Myocyte (in vitro differentiated cells): Measurements from ENCODE around the gene ETF1. TPM values are rescaled to one million over a fixed set of nuclear protein-coding genes. Genes with fewer than 3 reads are reported as not detected.

Experiments used
- DNase-seq: peaks from one replicate; pipeline ENCODE4 v3.0.0-alpha.2; 2012; ENCODE audit warnings: low read depth
- total RNA-seq: library from RNA; depleted of rRNA; stranded (reverse); fragments of >200 nt; gene quantifications from 2 replicates; pipeline ENCODE4 v1.2.3, GENCODE V29; 2014

Gene ETF1
- total RNA-seq, 1 donor from 2014 or later, result 121 TPM

DNA sequence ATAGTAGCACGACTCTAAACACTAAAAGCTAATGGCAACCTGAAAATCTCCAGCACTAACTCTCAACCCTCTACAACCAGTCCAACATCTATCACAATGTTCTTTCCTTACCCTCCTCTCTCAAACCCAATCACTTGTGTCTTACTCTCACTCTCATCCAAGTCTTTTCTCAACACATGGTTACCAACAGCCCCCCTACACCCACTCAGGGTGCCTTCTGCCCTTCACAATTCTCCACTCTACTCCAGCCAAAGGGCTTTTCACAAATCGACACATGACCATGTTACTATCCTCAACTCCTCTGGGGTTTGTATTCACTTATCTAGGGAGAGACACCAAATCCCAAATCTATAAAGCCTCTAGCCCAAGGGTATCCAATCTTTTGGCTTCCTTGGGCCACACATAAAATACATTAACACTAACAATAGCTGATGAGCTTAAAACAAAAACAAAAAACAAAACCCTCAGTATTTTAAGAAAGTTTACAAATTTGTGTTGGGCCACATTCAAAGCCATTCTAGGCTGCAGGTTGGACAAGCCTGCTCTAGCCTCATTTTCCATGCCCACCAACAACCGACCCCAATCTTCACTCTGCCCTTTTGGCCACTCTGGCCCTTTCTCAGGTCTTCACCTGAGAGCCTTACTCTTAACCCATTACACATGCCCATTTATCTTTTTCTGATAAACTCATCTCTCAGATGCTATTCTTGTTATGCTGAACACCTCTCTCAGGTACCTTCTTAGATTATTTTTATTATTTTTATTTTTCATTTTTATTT, 20.5 kb upstream of the ETF1 start:
- no peak for DNase-seq

DNA sequence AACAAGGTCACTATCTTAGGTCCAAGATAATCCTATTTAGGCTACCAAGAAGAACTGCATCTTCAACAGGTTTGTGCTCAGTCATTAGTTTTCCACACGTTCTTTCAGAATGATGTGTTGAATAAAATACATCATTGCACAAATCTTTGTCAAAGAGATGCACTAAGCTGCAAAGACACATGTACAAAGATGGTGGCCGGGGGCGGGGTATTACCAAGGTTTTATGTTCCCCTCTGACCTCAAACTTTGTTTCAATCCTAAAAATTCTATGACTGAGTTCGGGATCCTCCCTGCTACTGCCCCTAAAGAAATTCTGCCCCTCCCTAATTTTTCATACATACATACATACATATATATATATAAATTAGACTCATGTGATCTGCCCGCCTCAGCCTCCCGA, 17.9 kb upstream of the ETF1 start:
- DNase-seq, result no peak

DNA sequence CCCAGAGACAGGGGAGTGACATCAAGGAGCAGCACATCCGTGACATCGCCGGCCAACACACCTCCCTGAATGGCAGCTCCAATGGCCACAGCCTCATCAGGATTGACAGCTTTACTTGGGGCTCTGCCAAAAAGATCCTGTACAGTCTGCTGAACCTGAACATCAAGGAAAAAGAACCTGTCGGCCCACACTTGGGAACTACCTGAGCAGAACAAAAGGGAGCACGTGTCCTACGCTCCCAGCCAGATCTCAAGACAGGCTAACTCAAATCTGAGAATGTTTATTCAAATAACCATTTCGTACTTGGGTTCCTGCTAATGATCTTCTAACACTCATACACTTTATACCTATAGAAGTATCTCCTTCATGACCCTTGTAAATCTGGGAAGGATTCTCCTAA, 16.9 kb upstream of the ETF1 start:
- DNase-seq, result no peak

- DNase-seq, result no peak
Measured at GRCh38 chr5:138557677-138558076, 14.6 kb upstream of the ETF1 start.

DNA sequence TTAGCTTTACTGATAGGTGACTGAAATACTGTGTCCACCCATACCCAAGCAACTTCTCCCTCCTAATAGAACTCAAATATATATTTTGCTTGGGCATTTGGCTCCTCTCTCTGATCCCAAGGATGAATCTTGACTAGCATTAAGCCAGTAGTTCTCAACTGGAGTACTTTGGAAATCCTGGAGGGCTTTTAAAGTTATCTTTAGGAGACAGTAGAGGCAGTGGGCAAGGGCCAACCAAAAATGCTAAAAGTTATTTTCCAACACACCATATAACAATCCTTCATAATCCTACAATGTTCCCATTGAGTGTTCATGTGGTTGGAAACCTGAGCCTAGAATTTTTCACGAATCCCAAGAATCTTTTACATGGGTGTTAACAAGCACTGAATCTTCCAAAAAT, 11.1 kb upstream of the ETF1 start:
- DNase-seq, result no peak

GRCh38 chr5:138553437-138554095, 10.5 kb upstream of the ETF1 start:
- no peak for DNase-seq

DNA sequence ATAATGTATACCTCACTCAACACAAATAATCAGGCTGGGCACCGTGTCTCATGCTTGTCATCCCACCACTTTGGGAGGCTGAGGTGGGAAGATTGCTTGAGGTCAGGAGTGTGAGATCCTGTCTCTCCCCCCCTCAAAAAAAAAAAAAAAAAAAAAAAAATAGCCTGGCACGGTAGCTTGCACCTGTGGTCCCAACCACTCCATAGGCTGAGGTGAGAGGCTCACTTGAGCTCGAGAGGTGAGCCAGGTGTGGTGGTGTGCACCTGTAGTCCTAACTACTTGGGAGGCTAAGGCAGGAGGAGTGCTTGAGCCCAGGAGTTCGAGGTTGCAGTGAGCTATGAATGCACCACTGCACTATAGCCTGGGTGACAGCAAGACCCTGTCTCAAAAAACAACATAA, 9.6 kb upstream of the ETF1 start:
- DNase-seq, result no peak

- DNase-seq, result no peak
Measured at GRCh38 chr5:138549414-138549813, 6.4 kb upstream of the ETF1 start.

GRCh38 chr5:138545919-138546562, 3.0 kb upstream of the ETF1 start:
- DNase-seq, result no peak

DNA sequence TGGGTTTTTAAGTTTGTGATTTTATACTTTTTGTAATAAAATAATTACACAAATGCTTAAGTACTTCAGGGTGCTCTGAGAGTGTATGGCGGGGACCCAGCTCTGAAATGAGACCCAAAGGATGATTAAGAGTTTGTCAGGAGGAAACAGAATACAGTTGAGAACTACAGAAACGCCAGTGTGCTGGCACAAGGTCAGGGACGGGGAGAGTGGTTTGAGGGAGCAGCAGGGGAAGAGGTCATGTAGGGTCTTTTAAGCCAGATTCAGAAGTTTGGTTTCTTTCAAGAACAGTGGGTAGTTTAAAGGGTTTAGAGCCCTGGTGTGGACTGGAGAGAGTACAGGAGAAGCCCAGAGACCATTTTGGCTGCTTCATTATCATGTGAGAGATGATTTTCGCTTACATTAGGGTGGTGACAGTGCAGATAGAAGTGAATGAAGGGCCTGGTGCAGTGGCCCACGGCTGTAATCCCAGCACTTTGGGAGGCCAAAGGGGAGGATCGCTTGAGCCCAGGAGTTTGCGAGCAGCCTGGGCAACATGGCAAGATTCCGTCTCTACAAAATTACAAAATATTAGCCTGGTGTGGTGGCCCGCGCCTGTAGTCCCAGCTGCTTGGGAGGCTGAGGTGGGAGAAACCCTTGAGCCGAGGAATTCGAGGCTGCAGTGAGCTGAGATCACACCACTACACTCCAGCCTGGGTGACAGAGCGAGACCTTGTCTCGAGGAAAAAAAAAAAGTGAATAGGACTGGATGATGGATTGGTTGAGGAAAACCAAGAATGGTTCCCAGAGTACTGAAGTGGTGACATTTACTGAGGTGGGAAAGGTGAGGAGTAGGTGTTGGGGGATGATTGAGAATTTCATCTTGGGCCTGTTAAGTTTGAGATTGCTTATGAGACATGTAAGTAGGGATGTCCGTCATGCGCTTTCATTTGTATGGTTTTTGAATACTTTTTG, 1.4 kb upstream of the ETF1 start:
- peak; percentile 43 for DNase-seq

GRCh38 chr5:138543730-138544104, 681 bp upstream of the ETF1 start:
- DNase-seq, result no peak

GRCh38 chr5:138542180-138542955, 668 bp downstream of the ETF1 start:
- DNase-seq, result no peak

GRCh38 chr5:138541511-138542179, 1.4 kb downstream of the ETF1 start:
- no peak for DNase-seq

GRCh38 chr5:138539791-138540190, 3.2 kb downstream of the ETF1 start:
- DNase-seq, result no peak

- DNase-seq, result no peak
Measured at GRCh38 chr5:138538943-138539627, 4.0 kb downstream of the ETF1 start.

DNA sequence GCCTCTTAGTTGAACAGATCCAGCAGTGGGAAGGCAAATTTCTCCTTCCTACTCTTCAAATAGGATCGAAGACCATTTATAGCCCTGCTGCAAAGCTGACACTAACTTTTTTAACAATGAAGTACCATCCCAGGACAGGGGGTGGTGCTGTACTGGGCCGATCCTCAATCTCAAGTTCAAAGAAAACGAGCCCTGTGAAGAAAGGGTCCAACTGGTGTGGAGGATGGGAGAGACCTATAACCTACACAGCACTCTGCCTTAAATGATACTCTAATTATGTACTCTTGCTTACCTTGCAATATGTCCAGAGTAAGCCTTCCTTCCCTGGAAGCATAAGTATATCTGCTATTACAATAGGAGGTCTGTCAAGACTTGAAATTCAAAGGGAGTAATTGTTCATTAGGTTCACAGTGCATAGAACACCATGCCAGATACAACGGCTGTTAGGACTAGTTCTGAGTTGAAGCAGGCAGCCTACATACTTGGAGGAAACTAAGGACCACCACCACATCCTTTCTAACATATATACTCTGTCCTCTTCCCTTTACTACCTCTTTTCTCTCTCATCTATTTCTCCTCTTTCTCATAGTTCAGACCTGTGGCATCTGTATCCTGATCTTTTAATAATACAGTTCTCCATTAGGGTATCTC, 6.2 kb downstream of the ETF1 start:
- peak; percentile 18 for DNase-seq

GRCh38 chr5:138536215-138536614, 6.8 kb downstream of the ETF1 start:
- DNase-seq, result no peak

- DNase-seq, result no peak
Measured at GRCh38 chr5:138533973-138534941, 8.8 kb downstream of the ETF1 start.
